ENCODE measurements around the gene NUTM1. TPM values are rescaled to one million over a fixed set of nuclear protein-coding genes. Genes with fewer than 3 reads are reported as not detected.
A peak's percentile ranks its signal among the peaks of the same experiment; 100 is the strongest.

The NUTM1 gene
- total RNA-seq, 1 donor from 2014 or later, result not detected

- TF ChIP-seq, protein P1, sequence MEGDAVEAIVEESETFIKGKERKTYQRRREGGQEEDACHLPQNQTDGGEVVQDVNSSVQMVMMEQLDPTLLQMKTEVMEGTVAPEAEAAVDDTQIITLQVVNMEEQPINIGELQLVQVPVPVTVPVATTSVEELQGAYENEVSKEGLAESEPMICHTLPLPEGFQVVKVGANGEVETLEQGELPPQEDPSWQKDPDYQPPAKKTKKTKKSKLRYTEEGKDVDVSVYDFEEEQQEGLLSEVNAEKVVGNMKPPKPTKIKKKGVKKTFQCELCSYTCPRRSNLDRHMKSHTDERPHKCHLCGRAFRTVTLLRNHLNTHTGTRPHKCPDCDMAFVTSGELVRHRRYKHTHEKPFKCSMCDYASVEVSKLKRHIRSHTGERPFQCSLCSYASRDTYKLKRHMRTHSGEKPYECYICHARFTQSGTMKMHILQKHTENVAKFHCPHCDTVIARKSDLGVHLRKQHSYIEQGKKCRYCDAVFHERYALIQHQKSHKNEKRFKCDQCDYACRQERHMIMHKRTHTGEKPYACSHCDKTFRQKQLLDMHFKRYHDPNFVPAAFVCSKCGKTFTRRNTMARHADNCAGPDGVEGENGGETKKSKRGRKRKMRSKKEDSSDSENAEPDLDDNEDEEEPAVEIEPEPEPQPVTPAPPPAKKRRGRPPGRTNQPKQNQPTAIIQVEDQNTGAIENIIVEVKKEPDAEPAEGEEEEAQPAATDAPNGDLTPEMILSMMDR (IDR thresholded peaks at IDR 0.05; ENCODE audit: insufficient read depth, low read length, poor library complexity, severe bottlenecking), result no peak
- Histone ChIP-seq H3K4me3 (ENCODE audit: low read depth, low read length) (no peak overlapping the region), H3K27me3 (ENCODE audit: control insufficient read depth, insufficient read depth, low read length) (no peaks in the 10 kb centered on the region), H3K36me3 (ENCODE audit: control insufficient read depth, insufficient read depth, low read length) (no peaks in the 10 kb centered on the region)
- DNase-seq (ENCODE audit: low read depth), result no peak
Measured at GRCh38 chr15:34353627-34354026, 10.5 kb downstream of the NUTM1 start.

GRCh38 chr15:34354286-34354685 lies 11.2 kb downstream of the NUTM1 start:
- Histone ChIP-seq H3K27me3 (ENCODE audit: control insufficient read depth, insufficient read depth, low read length) (no peaks in the 10 kb centered on the region), H3K4me3 (ENCODE audit: low read depth, low read length) (no peak overlapping the region), H3K36me3 (ENCODE audit: control insufficient read depth, insufficient read depth, low read length) (no peaks in the 10 kb centered on the region)
- no peak for DNase-seq (ENCODE audit: low read depth)
- TF ChIP-seq, protein P1 (IDR thresholded peaks at IDR 0.05; ENCODE audit: insufficient read depth, low read length, poor library complexity, severe bottlenecking), result no peak

GRCh38 chr15:34355241-34355640 lies 12.1 kb downstream of the NUTM1 start:
- Histone ChIP-seq H3K36me3 (ENCODE audit: control insufficient read depth, insufficient read depth, low read length) (no peaks in the 10 kb centered on the region), H3K4me3 (ENCODE audit: low read depth, low read length) (no peak overlapping the region), H3K27me3 (ENCODE audit: control insufficient read depth, insufficient read depth, low read length) (no peaks in the 10 kb centered on the region)
- TF ChIP-seq, protein P1 (IDR thresholded peaks at IDR 0.05; ENCODE audit: insufficient read depth, low read length, poor library complexity, severe bottlenecking), result no peak
- no peak for DNase-seq (ENCODE audit: low read depth)

DNA sequence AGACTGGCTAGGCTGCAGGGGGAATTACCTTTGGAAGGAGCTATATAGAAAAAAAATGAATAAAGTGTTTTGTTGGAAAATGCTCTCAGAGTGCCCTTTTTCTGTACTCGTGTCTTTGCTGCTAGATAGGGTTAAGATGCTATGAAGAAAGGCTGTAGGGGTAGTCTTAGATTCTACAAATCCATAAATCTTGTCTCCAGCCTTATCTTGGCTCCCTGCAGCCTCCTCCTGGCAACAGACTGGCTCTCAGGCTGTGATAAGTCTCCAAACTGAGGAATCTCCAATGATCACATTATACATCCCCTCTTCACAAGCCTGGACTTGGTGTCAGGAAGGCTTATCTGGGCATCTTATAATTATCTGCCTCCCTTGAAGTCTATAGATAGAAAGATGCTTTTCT lies 14.5 kb downstream of the NUTM1 start:
- Histone ChIP-seq H3K27me3 (ENCODE audit: control insufficient read depth, insufficient read depth, low read length) (no peaks in the 10 kb centered on the region), H3K36me3 (ENCODE audit: control insufficient read depth, insufficient read depth, low read length) (no peaks in the 10 kb centered on the region), H3K4me3 (ENCODE audit: low read depth, low read length) (no peak overlapping the region)
- TF ChIP-seq, protein P1 (IDR thresholded peaks at IDR 0.05; ENCODE audit: insufficient read depth, low read length, poor library complexity, severe bottlenecking), result no peak
- no peak for DNase-seq (ENCODE audit: low read depth)

GRCh38 chr15:34358367-34358766 lies 15.3 kb downstream of the NUTM1 start:
- no peak for DNase-seq (ENCODE audit: low read depth)
- TF ChIP-seq, protein P1 (IDR thresholded peaks at IDR 0.05; ENCODE audit: insufficient read depth, low read length, poor library complexity, severe bottlenecking), result peak; percentile 23

DNA sequence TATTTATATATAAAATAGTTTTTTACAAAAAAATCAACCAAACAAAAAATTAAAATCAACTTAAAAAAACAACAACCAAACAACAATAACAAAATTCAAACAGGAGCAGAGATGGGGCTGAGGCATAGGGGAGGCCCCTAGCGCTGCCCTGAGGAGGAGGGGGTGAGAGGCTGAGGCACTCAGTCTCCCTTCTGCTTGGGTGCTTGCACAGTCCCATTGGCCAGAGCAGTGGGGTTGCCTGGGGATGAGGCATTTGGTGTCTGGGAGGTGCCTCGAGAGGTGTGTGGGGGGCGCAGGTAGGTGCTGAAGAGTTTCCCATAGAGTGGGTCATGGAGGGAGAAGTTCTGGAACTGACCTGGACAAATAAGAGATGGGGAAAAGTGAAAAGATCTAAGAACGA lies 15.8 kb downstream of the NUTM1 start:
- TF ChIP-seq, protein P1 (IDR thresholded peaks at IDR 0.05; ENCODE audit: insufficient read depth, low read length, poor library complexity, severe bottlenecking), result no peak
- no peaks in the 10 kb centered on the region for H3K36me3 ChIP-seq (ENCODE audit: control insufficient read depth, insufficient read depth, low read length)
- H3K27me3 ChIP-seq (ENCODE audit: control insufficient read depth, insufficient read depth, low read length), result no peaks in the 10 kb centered on the region
- DNase-seq (ENCODE audit: low read depth), result no peak
- H3K4me3 ChIP-seq (ENCODE audit: low read depth, low read length), result no peak overlapping the region

More at GRCh38 chr15:34358367-34358766, 15.3 kb downstream of the NUTM1 start:
- H3K27me3 ChIP-seq (ENCODE audit: control insufficient read depth, insufficient read depth, low read length), result no peaks in the 10 kb centered on the region
- H3K36me3 ChIP-seq (ENCODE audit: control insufficient read depth, insufficient read depth, low read length), result no peaks in the 10 kb centered on the region
- no peak overlapping the region for H3K4me3 ChIP-seq (ENCODE audit: low read depth, low read length)
